UCSD-AML1 (cell line): Measurements from ENCODE around the gene LRRTM4.
"Not testable (repeated sequence)": the region's sequence is repeated elsewhere in the genome, so short reads cannot be mapped to it uniquely, and the experiment has no call there.

Experiments
- DNase-seq: peaks from one replicate; lab custom pipeline; 2025; ENCODE audit not compliant: unreplicated experiment; lab: John Stamatoyannopoulos, UW

Gene LRRTM4

GRCh38 chr2:77088424-77088823, 433.8 kb downstream of the LRRTM4 start:
- not testable (repeated sequence) for DNase-seq

DNA sequence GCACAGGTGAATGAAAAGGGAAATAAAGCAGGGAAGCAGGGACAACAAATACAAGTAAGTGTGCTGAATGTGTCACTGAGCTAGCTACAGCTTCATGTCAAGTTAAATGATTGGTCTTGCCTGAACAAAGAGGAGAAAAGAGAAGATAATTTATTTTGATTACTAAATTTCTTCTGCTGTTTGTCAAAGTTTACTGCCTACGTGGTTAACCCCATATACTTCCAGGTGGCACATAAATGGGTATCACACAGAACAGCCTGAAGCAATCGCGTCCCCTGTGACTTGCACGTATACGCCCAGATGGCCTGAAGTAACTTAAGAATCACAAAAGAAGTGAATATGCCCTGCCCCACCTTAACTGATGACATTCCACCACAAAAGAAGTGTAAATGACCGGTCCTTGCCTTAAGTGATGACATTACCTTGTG, 434.2 kb downstream of the LRRTM4 start:
- DNase-seq = no peak

DNA sequence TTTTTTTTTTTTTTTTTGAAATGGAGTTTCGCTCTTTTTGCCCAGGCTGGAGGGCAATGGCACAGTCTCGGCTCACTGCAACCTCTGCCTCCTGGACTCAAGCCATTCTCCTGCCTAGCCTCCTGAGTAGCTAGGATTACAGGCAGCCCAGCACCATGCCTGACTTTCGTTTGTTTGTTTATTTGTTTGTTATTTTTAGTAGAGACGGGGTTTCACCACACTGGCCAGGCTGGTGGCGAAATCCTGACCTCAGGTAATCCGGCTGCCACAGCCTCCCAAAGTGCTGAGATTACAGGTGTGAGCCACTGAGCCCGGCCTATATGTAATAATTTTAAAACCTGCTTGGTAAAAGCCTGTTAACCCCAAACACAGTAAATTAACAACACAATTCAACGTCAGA, 435.7 kb downstream of the LRRTM4 start:
- DNase-seq = no peak

- no peak for DNase-seq
These were observed 436.1 kb downstream of the LRRTM4 start for GRCh38 chr2:77086051-77086450.

- no peak for DNase-seq
These were observed 436.6 kb downstream of the LRRTM4 start for GRCh38 chr2:77085561-77085960.

- DNase-seq = no peak
These were observed 440.6 kb downstream of the LRRTM4 start for GRCh38 chr2:77081597-77081996.

- DNase-seq = no peak
These were observed 457.9 kb downstream of the LRRTM4 start for GRCh38 chr2:77064324-77064723.

GRCh38 chr2:77054938-77055337, 467.2 kb downstream of the LRRTM4 start:
- peak; percentile 4 for DNase-seq

GRCh38 chr2:77046339-77046738, 475.8 kb downstream of the LRRTM4 start:
- no peak for DNase-seq

- not testable (repeated sequence) for DNase-seq
These were observed 476.7 kb downstream of the LRRTM4 start for GRCh38 chr2:77045456-77045855.

- no peak for DNase-seq
These were observed 487.7 kb downstream of the LRRTM4 start for GRCh38 chr2:77034445-77034844.

DNA sequence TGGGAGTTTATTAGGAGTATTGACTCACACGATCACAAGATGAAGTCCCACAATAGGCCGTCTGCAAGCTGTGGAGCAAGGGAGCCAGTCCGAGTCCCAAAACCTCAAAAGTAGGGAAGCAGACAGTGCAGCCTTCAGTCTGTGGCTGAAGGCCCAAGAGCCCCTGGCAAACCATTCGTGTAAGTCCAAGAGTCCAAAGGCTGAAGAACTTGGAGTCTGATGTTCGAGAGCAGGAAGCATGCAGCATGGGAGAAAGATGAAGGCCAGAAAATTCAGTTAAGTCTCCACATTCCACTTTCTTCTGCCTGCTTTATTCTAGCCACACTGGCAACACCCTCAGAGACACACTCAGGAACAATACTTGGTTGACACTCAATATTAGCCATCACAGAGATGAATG, 492.9 kb downstream of the LRRTM4 start:
- not testable (repeated sequence) for DNase-seq

DNA sequence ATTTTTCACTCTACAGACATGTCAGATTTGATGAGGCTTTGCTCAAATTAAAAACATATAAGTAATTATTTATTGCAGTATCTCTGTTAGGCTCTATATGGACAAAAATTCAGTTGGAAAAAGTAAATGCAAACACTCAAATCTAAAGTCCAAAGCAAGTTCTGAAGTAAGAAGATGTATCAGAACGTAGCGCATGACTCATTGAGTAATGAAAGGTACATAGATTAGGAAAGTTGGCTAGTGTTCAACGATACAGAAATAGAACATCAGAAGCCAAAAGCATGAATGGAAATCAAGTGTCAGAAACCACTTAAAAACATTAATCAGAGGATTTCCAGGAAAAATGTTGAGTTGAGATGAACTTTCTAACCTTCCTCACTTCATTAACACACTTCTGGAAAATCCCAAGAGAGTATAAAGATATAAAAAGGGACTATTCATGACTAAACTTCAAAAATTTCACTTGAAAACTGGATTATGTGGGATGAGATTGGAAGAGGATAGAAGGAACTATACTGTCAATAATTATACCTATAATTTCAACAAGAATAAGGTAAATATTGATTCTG, 494.1 kb downstream of the LRRTM4 start:
- DNase-seq = no peak

- DNase-seq = no peak
These were observed 496.5 kb downstream of the LRRTM4 start for GRCh38 chr2:77025714-77026113.

- no peak for DNase-seq
These were observed 501.0 kb downstream of the LRRTM4 start for GRCh38 chr2:77021161-77021560.

- no peak for DNase-seq
These were observed 504.0 kb downstream of the LRRTM4 start for GRCh38 chr2:77018219-77018618.

DNA sequence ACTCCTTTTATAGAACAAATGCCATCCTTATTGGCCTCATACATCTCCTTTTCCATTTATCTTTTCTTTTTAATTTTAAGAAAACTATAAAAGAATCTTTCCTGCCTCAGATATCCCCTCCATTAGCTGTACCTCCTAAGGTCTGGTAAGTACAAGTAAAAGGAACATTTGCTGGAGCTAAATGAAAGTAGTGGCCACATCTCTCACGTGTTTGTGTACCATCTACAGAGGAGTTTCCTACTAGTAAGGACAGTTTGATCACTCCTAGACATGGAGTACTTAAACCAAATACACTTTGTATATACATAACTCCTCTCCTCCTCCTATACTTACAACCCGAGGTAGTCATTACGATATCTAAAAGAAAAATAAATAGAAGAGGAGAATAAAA, 504.8 kb downstream of the LRRTM4 start:
- DNase-seq = no peak

DNA sequence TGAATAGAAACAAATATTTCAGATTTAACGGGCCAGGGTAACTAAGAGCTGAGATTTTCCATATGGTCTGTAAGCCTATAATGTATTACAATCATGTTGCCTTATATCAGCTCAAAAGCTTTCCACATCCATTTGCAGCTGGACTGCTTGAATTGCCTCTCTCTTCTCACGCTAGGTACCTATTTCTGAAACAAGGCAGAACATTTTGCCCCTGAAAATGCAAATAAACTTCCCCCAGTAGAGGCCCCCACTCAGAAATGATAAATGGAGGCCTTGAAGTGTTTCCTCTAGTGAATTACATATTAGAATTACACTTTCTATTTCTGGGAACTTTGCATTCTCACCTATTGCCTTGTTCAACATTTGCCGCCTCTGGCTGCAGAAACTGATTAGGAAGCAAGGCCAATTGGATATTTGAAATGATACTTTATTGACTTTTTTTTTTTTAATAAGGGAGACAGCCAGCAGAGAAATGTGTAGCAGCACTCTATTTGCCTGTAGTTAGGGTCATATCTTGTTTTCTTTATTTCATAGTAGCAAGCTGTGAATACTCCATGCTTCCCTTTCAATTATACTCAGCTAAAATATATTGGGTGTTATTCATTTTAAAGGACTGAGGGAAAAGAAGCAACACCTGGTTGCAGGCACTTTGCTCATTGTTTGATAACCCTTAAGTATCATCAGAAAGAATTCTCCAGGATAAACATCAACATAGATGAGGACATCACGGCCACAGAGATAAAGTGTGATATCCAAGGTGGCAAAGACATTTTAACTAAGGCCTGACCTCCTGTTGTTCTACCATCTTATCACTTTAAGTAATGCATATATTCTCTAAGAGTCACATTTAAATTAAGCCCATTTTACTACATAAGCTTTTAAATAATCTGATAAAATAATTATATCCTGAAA, 505.5 kb downstream of the LRRTM4 start:
- DNase-seq = no peak

GRCh38 chr2:77013953-77014352, 508.2 kb downstream of the LRRTM4 start:
- DNase-seq = no peak

GRCh38 chr2:77013457-77013856, 508.7 kb downstream of the LRRTM4 start:
- DNase-seq = no peak

DNA sequence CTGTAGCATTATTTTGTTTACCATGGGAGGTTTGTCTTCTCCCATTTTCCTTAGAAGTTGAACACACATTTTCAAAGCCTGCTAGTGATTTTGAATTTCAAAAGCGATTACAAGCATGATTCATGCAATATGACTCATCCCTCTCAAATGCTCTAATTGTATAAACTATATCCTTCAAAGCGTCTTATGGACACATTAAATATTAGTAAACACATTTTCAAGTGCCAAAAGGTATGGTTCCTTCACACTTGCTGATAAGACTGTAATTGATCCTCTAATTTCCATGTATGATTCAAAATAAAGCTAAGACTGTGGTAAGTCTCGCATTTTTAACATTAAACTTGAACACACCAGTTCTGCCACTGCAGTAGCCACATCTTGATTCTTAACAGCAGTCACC, 512.9 kb downstream of the LRRTM4 start:
- no peak for DNase-seq

- no peak for DNase-seq
These were observed 513.3 kb downstream of the LRRTM4 start for GRCh38 chr2:77008853-77009252.

- no peak for DNase-seq
These were observed 514.5 kb downstream of the LRRTM4 start for GRCh38 chr2:77007686-77008085.
